Pons (tissue), 1 donor: ENCODE data around the gene FAF1.
"Not testable (repeated sequence)": the region's sequence is repeated elsewhere in the genome, so short reads cannot be mapped to it uniquely, and the experiment has no call there.

ENCODE experiments used
- DNase-seq: peaks from one replicate; pipeline ENCODE4 v3.0.0-alpha.2; 2016; ENCODE audit warnings: low spot score

Gene FAF1

DNA sequence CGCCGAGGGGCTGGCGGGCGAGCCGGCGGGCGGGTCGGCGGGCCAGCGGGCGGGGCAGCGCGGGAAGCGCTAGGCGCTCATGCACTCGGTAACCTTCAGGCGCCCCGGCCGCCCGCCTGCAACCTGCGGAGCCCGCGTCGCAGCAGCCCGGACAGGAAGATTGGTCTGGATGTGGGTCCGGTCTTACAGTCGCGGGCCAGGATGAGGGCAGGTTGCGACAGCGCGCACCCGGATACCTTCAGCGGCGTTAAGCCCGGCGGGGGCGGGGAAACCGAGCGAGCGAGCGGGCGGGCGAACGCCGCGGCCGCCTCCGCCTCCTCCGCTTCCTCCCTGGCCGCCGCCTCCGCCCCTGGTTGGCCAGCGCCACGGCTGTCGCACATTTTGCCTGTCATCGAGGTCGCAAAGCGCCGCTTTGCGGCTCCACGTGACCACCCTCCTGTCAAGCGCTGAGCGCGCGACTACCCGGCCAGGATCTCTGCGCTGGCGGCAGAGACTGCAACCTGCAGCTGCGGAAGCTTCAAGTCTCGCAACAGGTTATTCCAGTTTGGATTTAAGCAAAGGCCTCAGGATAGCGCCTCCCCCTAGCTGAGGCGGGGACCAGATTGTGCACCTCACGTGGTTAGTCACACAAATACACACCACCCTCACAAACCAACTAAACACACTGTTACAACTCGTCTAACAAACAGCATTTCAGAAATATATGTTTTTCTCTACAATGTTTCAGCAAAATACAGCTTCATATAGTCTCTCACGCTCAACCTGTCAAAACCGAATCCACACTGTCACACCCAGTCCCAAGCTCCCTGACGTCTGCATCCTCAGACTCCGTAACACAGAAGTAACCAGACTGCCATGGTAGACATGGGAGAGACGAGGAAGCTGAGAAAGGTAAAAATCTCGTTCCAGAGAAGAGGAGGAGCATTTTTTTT, at the start of gene FAF1:
Gene FAF1 (minus strand): TSS at position 355 of the 932 bp plus-strand sequence. CDS start 456 bp downstream, outside the sequence.
- DNase-seq: peak; percentile 93

DNA sequence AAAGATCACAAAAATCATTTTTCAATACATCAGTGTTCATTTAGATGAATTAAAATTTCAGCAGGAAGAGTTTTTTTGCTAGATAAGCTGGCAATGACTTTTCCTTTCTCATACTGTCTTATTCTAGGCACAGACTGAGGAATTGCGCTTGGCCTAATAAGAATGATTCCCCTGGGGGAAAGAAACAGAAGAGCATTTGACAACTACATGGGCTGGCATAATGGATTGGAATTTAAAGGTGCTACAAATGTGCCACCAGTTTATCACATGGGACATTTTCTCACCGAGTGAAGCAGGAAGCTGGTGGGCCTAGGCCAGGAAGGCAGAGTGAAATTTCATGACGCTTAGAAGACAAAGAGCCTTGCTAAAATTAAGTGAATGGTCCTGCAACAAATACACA, 49.3 kb upstream of the FAF1 start:
- no peak for DNase-seq

DNA sequence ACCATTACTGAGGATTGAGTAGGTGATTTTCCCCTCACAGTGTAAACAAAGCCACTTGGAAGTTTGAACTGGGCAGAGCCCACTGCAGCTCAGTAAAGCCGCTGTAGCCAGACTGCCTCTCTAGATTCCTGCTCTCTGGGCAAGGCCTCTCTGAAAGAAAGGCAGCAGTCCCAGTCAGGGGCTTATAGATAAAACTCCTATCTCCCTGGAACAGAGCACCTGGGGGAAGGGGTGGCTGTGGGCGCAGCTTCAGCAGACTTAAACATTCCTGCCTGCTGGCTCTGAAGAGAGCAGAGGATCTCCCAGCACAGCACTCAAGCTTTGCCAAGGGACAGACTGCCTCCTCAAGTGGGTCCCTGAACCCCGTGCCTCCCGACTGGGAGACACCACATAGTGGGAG, 45.5 kb upstream of the FAF1 start:
- not testable (repeated sequence) for DNase-seq

DNA sequence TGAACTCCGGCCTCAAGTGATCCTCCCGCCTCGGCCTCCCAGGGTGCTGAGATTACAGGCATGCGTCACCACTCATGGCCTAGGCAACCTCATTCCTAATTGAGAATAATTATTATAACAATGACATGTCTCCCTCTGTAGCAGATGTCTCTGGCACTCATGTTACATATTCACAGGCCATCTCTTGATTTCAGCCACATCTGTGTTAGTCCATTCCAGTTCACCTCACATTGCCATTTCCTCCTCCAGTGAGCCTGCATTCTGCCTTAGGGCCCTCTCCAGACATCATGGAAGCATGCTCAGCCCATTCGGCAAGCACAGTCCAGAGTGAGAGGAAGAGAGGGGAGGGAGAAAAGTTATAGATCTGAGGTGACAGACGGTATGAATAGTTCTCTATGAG, 42.4 kb upstream of the FAF1 start:
- DNase-seq: no peak

DNA sequence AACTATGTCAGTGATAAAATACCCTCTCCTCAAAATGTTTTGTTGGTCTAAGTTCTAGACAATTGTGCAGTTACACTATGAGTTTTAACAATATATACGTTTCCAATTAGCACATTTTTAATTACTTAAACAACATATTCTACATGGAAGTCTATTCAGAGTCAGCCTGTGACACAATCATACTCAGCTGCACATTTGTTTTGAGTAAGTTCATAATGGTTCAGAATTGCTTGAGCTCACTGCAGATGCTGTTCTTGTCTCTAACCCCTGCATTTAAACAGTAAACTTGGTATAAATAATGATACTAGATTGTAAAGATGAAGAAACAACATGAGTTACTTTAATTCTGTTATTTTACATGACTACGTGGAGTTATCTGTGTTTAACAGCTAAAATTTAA, 40.6 kb upstream of the FAF1 start:
- DNase-seq: no peak

DNA sequence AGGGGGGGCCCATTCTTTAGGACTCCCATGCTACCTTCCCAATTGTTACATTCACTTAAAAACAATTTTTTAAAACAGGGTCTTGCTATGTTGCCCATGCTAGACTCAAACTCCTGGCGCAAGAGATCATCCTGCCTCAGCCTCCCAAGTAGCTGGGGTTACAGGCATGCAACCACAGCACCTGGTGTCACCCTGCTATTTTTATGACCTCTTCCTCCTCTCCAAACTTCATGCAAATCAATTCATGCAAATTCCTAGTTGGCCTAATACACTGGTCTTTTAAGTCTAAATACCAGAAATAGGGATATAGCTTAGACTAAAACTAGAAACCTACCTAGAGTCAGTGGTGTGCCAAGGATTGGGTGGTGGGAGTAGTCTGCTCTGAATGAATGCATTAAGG, 40.1 kb upstream of the FAF1 start:
- no peak for DNase-seq

DNA sequence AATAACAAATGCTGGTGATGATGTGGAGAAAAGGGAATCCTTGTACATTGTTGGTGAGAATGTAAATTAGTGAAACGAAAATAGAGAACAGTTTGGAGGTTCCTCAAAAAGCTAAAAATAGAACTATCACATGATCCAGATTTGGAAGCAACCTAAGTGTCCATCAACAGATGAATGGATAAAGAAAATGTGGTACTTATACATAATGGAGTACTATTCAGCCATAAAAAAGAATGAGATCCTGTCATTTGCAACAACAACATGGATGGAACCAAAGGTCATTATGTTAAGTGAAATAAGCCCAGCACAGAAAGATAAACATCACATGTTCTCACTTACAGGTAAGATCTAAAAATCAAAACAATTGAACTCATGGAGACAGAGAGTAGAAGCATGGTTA, 39.3 kb upstream of the FAF1 start:
- not testable (repeated sequence) for DNase-seq

DNA sequence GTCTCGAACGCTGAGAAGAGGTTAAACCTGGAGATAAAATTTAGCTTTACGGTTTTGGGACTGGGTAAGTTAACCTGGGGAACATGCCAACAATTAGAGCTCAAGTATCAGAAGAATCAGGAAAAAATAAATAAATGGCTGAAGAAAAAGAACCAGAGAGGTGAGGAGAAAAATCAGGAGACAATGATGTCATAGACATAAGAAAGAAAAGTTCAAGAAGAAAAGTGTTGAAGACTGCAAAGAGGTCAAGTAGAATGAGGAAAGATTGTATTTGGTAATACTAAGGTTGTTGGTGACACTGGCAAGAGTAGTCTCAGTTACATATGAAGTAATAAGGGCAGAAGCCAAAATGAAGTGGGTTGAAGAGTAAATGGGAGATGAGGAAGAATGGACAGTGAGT, 36.0 kb upstream of the FAF1 start:
- no peak for DNase-seq

DNA sequence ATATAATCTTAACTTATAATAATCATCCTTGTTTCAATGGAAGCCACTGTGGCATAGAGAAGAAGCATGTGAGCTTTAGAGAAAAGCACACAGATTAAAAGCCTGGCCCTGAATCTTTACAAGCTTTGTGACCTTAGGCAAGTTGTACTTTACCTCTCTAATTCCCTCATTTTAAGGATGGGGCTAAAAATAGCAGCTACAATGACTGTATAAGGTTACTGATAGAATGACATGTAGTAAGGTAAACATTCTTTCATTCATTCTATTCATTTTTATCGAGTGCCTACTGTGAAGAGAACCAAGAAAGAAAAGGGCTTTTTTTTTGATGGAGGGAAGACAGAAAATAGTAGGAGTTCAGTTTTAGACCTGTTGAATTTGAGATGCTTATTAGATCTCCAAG, 35.6 kb upstream of the FAF1 start:
- DNase-seq: no peak

DNA sequence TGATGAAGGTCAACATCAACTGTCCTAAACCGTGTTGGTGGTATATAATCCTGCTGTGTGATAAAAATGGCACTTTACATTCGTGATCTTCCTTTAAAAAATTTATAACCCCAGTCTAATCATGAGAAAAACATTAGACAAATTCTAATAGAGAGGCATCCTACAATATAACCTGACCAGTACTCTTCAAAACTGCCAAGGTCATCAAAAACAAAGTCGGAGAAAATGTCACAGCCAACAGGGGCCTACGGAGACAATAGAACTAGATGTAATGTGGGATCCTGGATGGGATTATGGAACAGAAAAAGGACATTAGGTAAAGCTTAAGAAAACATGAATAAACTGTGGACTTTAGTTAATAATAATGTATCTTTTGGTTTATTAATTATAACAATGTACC, 34.9 kb upstream of the FAF1 start:
- DNase-seq: no peak

DNA sequence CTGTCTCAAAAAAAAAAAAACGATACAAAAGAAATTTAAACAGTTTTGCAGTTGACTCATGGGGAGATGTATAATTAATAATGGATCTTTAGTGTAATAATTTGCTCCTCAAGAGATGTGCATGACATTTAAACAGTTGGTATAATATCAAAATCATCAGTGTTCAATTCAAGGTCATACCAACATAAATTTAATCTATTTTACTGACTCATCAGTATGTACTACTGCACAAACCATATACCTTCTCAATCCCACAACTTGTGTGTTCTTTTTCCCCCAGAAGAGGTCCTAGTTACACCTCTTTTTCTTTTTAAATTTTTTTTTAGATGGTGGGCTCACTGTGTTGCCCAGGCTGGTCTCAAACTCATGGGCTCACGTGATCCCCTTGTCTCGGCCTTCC, 33.6 kb upstream of the FAF1 start:
- no peak for DNase-seq

DNA sequence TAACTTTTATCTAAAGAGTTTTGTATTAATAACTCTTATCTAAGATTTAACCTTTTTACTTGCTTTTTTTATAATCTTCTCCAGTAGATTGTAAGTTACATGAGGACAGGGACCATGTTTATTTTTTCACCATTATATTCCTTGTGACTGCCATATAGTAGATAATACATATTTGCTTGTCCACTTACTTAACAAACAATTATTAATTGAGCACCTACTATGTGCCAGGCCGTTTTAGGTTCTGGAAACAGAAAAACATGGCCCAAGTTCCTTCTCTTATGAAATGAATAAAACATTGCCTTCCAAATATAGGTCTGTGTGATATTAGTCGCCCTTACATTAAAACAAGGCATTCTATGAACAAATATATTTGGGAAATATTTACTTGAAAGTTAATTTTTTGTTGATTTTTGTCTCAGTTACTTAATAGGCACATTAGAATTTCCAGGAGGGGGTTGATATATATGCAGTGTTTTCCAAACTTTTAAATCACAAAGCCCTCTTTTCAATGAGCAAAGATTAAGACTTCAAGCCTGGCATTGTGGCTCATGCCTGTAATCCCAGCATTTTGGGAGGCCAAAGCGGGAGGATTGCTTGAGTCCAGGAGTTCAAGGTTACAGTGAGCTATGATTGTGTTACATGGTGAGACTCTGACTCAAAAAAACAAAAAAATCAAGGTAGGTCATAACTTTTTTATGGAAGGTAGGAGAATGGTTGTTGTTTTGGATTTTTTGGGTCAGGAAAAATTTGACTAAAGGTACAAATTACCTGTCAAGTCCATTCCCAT, 32.7 kb upstream of the FAF1 start:
- no peak for DNase-seq

DNA sequence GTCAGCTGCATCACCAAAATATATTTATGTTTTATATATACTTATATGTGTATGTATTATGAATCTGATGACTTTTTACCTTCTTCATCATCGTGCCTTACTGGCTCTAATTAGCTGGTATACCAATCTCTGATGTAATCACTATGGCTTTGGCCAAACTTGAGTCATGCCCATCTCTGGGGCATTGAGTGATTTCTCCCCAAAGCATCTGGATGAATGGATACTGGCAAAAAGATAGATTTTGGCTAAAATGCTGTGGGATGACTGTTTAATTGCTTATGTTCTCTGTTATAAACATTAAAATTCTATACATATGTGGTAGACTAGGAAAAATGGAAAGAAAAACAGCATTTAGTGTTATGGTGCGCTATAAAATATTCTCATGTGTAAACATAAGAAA, 29.6 kb upstream of the FAF1 start:
- DNase-seq: no peak

DNA sequence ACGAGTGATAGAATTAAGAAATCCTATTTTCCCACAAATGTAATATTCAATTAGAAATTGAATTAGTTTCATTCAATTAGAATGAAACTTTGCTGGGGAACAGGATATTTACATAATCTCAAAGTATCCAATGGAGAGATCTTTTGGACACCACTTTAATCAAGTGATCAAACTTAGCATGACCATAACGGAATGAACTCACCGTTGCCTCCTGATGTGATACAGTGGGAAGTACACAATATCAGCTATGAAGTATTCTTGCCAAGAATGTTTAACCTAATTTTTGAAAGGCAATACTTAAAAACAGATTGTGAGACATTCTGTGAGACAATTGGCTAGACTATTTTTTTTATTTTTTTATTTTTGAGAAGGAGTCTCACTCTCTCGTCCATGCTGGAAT, 26.6 kb upstream of the FAF1 start:
- no peak for DNase-seq

DNA sequence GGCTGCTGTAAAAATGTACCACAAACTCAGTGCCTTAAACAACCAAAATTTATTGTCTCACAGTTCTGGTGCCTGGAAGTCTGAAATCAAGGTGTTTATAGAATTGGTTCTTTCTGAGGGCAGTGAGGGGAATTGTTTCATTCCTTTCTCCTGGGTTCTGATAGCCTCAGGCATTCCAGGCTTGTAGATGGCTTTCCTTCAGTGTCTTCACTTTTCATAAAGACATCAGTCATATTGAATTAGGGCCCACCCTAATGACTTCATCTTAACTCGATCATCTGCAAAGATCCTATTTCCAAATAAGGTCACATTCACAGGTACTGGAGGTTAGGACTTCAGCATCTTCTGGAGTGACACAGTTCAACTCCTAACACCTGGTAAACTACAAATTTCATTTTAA, 25.0 kb upstream of the FAF1 start:
- DNase-seq: no peak

DNA sequence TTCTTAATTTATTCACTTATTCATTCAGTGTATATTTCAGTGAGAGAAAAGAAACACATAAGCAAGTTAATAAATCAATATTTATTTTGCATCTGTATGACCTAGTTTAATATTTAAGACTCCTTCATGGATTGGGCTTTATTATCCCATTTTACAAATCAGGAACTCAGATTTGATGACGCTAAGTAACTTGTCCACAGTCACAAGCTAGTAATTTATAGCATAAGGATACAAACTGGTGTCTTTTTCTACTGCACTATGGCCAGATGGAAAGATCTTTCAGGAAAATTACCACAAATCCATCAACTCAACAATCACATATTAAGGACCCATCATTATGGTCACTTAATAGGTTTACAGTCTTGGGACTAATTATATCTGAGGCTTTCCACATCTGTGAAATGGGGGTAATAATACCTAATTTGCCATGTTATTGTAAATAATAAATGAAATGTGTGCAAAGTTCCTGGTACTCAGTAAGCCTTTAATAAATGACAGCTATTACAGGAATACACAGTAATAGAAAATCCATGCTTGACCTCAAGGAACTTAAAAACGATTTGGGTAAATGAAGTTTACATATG, 23.2 kb upstream of the FAF1 start:
- DNase-seq: peak; percentile 9

DNA sequence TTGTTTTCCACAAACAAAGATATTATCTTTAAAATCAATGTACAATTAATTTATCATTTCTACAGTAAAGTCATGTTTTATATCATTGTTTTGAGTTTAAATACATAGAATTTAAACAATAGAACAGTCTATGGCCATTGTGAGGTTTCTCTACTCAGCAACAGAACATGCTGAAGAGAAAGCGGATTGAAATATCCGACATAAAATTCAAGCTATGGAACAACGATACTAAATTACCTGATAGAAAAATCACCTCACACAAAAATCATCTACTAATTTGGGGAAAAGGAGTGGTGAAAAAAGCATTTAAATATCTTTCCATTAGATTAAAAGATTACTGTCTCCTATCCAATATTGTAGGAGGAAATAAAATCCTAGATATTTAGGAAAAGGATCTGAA, 22.5 kb upstream of the FAF1 start:
- peak; percentile 17 for DNase-seq

DNA sequence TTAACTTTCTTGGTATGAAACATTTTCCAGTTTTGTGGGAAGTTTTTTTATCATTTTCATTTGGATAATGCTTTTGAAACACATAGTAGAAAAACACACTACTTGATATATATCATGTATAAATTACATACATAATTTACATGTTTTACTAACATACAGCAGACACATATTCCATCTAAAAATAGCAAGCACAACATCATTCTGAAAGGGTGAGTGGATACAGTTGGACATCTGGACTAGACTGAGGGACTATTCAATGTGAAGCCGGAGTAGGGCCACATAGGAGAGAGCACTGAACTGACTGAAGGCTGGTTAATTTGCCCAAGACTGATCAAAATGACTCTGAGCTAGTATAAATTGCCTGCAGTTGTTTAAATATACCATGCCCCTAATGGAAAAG, 21.7 kb upstream of the FAF1 start:
- peak; percentile 69 for DNase-seq

DNA sequence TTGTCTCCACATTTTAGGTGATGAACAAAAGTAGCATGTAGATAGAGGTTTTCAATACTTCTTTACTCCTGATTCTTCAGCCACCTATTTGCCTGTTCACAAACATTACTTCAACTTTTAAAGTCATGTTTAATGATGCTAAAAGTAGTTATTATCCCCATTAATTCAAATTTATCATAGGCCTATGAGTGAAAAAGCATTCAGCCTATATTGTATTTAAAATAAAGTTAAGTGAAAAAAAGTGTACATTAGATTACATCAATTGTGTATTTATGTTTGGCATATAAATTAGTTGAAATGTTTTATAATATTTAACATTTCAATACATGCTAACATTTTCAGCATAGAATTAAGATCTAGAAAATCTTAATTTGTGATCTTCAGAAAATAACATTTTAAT, 20.4 kb upstream of the FAF1 start:
- DNase-seq: peak; percentile 14

DNA sequence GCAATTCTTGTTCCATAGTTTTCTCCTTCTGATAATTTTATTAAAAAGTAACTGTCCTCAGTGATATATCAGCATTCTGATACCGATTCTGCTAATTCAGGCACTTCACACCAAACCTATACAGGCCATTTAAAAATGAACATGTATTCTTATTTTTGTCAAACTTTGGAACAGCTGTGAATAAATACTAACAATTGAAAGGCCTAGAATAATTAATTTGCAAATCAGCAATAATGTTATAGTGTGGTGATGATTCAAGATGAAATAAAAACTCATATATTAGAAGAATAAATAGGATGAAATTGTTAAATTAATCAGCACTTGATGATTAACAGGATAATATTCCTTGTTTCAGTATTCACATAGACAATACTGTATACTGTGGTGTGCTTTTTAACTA, 19.9 kb upstream of the FAF1 start:
- peak; percentile 10 for DNase-seq

DNA sequence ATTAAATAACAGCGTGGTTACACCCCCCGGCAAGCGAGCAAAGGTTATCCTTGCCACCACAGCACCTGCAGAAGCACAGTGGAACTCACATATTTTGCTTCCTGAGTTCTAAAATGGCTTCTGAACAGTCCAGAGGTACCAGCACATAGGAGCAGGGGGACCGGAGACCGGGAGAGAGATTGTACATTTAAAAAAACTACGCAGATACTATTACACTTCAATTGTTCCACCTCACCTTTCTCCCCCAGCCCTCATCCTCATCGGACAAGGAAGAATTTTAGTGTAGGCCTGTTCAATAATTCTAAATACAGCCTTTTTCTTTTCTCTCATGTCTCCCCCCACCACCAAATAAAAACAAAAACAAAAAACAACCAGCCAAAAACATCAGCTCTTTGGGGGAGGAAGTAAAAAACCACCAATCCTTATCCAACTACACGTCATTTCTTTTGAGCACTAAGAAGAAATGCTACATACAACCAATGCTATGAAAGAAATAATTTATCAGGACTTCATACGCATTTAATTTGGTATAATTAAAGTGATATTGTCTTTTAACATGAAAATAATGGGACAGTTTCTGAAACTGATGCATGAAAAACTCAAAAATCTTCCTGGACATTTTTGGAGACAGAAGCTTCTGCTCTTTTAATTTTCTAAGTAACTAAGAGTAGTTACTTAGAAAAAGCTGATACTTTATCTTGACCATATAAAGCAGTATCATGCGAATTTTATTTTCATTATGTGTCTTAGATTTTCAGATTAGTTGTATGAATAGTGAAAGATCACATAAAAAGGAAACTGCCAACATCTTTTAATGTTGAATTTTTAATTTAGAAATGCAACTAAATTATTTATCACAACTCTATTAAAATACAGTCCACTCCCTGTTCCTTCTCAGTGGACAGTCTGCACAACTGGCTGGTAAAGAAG, 19.1 kb upstream of the FAF1 start:
- peak; percentile 54 for DNase-seq
